ENCODE results near the gene AP1B1.

DNA sequence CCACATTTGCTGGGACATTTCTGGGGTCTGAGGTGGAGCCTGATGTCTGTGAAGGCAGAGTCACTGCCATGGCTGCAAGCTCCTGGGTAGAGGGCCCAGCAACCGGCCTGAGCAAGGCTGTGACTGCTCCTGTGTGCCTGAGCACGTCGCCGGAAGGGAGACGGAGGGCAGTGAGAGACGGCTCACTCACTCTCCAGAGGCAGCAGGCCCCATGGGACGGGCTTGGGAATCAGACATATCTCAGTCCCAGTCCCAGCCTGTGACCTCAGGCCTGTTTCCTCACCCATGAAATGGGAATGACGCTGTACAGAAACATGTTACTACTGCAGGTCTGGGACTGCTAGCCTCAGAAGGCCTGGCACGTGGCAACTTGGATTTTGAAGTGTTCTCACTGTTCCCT is 36.5 kb downstream of the AP1B1 start:
- TF ChIP-seq, protein P1, sequence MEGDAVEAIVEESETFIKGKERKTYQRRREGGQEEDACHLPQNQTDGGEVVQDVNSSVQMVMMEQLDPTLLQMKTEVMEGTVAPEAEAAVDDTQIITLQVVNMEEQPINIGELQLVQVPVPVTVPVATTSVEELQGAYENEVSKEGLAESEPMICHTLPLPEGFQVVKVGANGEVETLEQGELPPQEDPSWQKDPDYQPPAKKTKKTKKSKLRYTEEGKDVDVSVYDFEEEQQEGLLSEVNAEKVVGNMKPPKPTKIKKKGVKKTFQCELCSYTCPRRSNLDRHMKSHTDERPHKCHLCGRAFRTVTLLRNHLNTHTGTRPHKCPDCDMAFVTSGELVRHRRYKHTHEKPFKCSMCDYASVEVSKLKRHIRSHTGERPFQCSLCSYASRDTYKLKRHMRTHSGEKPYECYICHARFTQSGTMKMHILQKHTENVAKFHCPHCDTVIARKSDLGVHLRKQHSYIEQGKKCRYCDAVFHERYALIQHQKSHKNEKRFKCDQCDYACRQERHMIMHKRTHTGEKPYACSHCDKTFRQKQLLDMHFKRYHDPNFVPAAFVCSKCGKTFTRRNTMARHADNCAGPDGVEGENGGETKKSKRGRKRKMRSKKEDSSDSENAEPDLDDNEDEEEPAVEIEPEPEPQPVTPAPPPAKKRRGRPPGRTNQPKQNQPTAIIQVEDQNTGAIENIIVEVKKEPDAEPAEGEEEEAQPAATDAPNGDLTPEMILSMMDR (IDR thresholded peaks at IDR 0.05), result no peak
- TF ChIP-seq EZH2 (IDR thresholded peaks at IDR 0.05; ENCODE audit: borderline replicate concordance, insufficient read depth, low read depth, low read length, poor library complexity, severe bottlenecking), result no peak

All from B cell (primary cell).